Neural progenitor cell (in vitro differentiated cells): Measurements from ENCODE around the gene PEX6.

ENCODE experiments used
- CTCF ChIP-seq: fragments of 200-600 bp; sonication (generic); IDR thresholded peaks from 2 replicates; pipeline ENCODE4 v1.5.1; 2017; ENCODE audit warnings: antibody characterized with exemption, mild to moderate bottlenecking
- EZH2phosphoT487 ChIP-seq: fragments of 200-600 bp; sonication (generic); IDR thresholded peaks from 2 replicates; pipeline ENCODE4 v1.6.1; 2017; ENCODE audit warnings: antibody characterized with exemption

DNA sequence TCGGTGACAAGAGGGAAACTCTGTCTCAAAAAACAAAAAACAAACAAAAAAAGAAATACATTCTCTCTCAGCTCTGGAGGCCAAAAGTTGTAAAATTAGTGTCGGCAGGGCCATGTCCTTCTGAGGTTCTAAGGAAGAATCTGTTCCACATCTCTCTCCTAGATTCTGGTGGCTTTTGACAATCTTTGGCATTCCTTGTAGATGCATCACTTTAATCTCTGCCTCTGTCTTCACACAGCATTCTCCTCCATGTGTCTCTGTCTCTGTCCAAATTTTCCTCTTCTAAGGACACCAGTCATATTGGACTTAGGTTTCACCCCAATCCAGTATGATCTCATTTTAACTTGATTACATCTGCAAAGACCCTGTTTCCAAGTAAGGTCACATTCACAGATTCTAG, 14.5 kb upstream of the PEX6 start:
- TF ChIP-seq CTCF (no peak), EZH2phosphoT487 (no peak)
